ENCODE results near the gene NFASC.

NFASC gene

DNA sequence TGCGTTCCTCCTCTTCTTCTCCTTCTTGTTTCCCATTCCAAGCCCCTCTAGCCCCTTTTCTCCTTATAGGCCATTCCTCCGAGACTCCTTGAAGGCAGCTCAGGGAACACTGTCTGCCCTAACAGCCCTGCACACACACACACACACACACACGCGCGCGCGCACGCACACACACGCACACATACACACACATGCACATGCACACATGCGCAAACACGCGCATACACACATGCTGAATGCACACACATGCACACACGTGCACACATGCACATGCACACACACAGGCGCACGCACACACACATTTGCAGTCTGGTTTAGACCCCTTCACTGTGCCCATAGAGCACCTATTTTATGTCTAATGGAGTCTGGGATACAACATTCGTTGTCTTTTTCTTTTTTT is 154.6 kb downstream of the NFASC start:
- H3K79me2 ChIP-seq (ENCODE audit: low read length) = no peaks in the 10 kb centered on the region
- H3K27me3 ChIP-seq (replicated peaks; ENCODE audit: insufficient read depth, low read length) = peaks cover 39% of the 10 kb centered on the region
- no peak overlapping the region for H2AFZ ChIP-seq (ENCODE audit: low read length)
- DNase-seq = no peak
- no peaks in the 10 kb centered on the region for H3K9me2 ChIP-seq (replicated peaks; ENCODE audit: insufficient read depth, low read length)
- no peak overlapping the region for H3K27ac ChIP-seq (ENCODE audit: low read length)
- H3K9me3 ChIP-seq (replicated peaks; ENCODE audit: insufficient read depth, low read length) = no peaks in the 10 kb centered on the region
- H3K4me1 ChIP-seq (ENCODE audit: low read length) = no peaks in the 10 kb centered on the region
- H3F3A ChIP-seq (ENCODE audit: insufficient read depth, low read length) = no peaks in the 10 kb centered on the region
- TF ChIP-seq, protein P1, sequence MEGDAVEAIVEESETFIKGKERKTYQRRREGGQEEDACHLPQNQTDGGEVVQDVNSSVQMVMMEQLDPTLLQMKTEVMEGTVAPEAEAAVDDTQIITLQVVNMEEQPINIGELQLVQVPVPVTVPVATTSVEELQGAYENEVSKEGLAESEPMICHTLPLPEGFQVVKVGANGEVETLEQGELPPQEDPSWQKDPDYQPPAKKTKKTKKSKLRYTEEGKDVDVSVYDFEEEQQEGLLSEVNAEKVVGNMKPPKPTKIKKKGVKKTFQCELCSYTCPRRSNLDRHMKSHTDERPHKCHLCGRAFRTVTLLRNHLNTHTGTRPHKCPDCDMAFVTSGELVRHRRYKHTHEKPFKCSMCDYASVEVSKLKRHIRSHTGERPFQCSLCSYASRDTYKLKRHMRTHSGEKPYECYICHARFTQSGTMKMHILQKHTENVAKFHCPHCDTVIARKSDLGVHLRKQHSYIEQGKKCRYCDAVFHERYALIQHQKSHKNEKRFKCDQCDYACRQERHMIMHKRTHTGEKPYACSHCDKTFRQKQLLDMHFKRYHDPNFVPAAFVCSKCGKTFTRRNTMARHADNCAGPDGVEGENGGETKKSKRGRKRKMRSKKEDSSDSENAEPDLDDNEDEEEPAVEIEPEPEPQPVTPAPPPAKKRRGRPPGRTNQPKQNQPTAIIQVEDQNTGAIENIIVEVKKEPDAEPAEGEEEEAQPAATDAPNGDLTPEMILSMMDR (IDR thresholded peaks at IDR 0.05; ENCODE audit: low read length) = no peak
- TF ChIP-seq EZH2phosphoT487 (IDR thresholded peaks at IDR 0.05; ENCODE audit: low read length) = no peak
- TF ChIP-seq EZH2 (optimal IDR thresholded peaks at IDR 0.05; ENCODE audit: low read depth, low read length) = no peak
- H3K4me2 ChIP-seq (ENCODE audit: low read depth, low read length) = no peak overlapping the region
- no peak overlapping the region for H3K4me3 ChIP-seq (ENCODE audit: low read length)
- no peak overlapping the region for H3K9ac ChIP-seq (ENCODE audit: low read length)
- no peaks in the 10 kb centered on the region for H4K20me1 ChIP-seq (ENCODE audit: insufficient read depth, low read length)
- no peaks in the 10 kb centered on the region for H3K36me3 ChIP-seq (replicated peaks; ENCODE audit: insufficient read depth, low read length)

DNA sequence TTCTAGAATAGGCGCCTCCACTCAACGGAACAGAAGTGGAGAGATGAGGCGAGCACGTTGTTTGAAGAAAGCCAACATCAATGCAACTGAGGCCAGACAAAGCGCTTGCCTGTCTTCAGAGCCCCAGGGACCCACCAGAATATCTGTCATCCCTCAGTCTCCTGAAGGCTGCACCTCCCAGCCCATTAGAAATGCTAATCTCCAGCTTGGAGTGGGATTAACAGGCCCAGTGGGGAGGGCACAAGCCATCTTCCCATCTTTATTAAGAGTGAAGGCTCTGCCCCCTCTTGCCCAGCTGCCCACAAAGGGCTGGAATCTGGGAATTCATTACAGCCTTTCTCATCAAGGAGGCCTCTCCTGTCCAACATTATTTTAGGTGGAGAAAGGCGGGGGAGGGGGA is 155.5 kb downstream of the NFASC start:
- Histone ChIP-seq H3K36me3 (replicated peaks; ENCODE audit: insufficient read depth, low read length) (no peaks in the 10 kb centered on the region), H3K27ac (ENCODE audit: low read length) (no peak overlapping the region), H3K4me1 (ENCODE audit: low read length) (no peaks in the 10 kb centered on the region), H3F3A (ENCODE audit: insufficient read depth, low read length) (no peaks in the 10 kb centered on the region), H4K20me1 (ENCODE audit: insufficient read depth, low read length) (no peaks in the 10 kb centered on the region), H2AFZ (ENCODE audit: low read length) (no peak overlapping the region), H3K9me3 (replicated peaks; ENCODE audit: insufficient read depth, low read length) (no peaks in the 10 kb centered on the region), H3K9ac (ENCODE audit: low read length) (no peak overlapping the region), H3K27me3 (replicated peaks; ENCODE audit: insufficient read depth, low read length) (peaks cover 39% of the 10 kb centered on the region), H3K9me2 (replicated peaks; ENCODE audit: insufficient read depth, low read length) (no peaks in the 10 kb centered on the region), H3K79me2 (ENCODE audit: low read length) (no peaks in the 10 kb centered on the region), H3K4me2 (ENCODE audit: low read depth, low read length) (no peak overlapping the region), H3K4me3 (ENCODE audit: low read length) (no peak overlapping the region)
- DNase-seq = no peak
- TF ChIP-seq EZH2 (optimal IDR thresholded peaks at IDR 0.05; ENCODE audit: low read depth, low read length) (no peak), EZH2phosphoT487 (IDR thresholded peaks at IDR 0.05; ENCODE audit: low read length) (no peak)
- TF ChIP-seq, protein P1 (IDR thresholded peaks at IDR 0.05; ENCODE audit: low read length) = no peak

DNA sequence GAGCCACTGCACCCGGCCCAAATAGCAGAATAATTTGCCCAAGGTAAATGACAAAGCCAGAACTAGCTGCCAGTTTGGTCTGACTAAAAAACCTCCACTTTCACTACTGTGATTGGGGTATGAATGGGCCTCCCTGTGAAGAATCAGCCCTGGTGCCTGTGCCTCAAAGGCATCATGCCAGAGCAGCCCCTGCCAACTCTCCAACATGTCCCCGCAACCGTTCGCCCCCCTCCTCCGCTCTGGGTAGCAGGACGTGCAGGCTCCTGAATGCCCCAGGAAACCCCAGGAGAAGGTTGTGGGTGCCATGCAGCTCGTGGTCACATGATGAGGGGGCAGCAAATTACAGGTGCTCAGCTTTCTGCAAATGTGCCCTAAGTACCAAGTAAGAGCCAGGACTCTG is 157.7 kb downstream of the NFASC start:
- no peak overlapping the region for H3K4me3 ChIP-seq (ENCODE audit: low read length)

More for the DNA sequence above, 157.7 kb downstream of the NFASC start:
- no peaks in the 10 kb centered on the region for H3K9me3 ChIP-seq (replicated peaks; ENCODE audit: insufficient read depth, low read length)
- no peak overlapping the region for H3K4me2 ChIP-seq (ENCODE audit: low read depth, low read length)
- no peak for TF ChIP-seq EZH2 (optimal IDR thresholded peaks at IDR 0.05; ENCODE audit: low read depth, low read length)
- TF ChIP-seq, protein P1 (IDR thresholded peaks at IDR 0.05; ENCODE audit: low read length) = no peak
- no peak for TF ChIP-seq EZH2phosphoT487 (IDR thresholded peaks at IDR 0.05; ENCODE audit: low read length)
- no peaks in the 10 kb centered on the region for H3K4me1 ChIP-seq (ENCODE audit: low read length)
- no peaks in the 10 kb centered on the region for H3K9me2 ChIP-seq (replicated peaks; ENCODE audit: insufficient read depth, low read length)
- H3K27ac ChIP-seq (ENCODE audit: low read length) = no peak overlapping the region
- H3K36me3 ChIP-seq (replicated peaks; ENCODE audit: insufficient read depth, low read length) = no peaks in the 10 kb centered on the region
- peaks cover 35% of the 10 kb centered on the region for H3K27me3 ChIP-seq (replicated peaks; ENCODE audit: insufficient read depth, low read length)
- H3K9ac ChIP-seq (ENCODE audit: low read length) = no peak overlapping the region
- H3F3A ChIP-seq (ENCODE audit: insufficient read depth, low read length) = no peaks in the 10 kb centered on the region
- no peaks in the 10 kb centered on the region for H3K79me2 ChIP-seq (ENCODE audit: low read length)
- H4K20me1 ChIP-seq (ENCODE audit: insufficient read depth, low read length) = no peaks in the 10 kb centered on the region
- DNase-seq = no peak
- H2AFZ ChIP-seq (ENCODE audit: low read length) = no peak overlapping the region

All from MM.1S (cell line).